Measurements from ENCODE around the gene POU2AF1.
A peak's percentile ranks its signal among the peaks of the same experiment; 100 is the strongest.

Gene POU2AF1

DNA sequence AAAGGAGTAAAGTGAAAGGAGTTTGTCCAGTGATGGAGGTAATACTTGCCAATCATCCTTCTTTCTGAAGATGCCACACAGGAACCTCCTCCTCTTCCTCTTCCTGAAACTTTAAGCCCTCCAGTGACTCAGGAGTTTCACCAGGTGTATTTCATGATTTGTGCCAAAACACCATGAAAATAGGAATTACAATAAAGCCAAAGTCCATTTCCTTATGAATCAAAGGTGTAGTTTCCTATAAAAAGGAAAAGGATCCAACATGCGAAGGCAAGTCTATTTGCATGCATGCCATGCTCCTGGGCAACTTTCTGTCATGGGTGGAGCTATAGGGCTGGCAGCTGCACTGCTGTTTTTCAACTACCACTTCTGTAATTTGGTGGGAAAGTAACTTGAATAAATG is 9.8 kb upstream of the POU2AF1 start:
- H3K4me2 ChIP-seq (ENCODE audit: low read depth, low read length, poor library complexity, severe bottlenecking), result peak overlapping the region; percentile 50
- peak overlapping the region; percentile 19 for H3K4me3 ChIP-seq (ENCODE audit: low read length, poor library complexity, severe bottlenecking)
- no peaks in the 10 kb centered on the region for H3K9me2 ChIP-seq (replicated peaks; ENCODE audit: low read depth, low read length)
- no peaks in the 10 kb centered on the region for H3K79me2 ChIP-seq (ENCODE audit: insufficient read depth, low read length)
- no peaks in the 10 kb centered on the region for H3K9me3 ChIP-seq (ENCODE audit: insufficient read depth, low read depth, low read length)
- H3K9ac ChIP-seq (ENCODE audit: low read depth, low read length, poor library complexity, severe bottlenecking), result peak overlapping the region; percentile 15
- TF ChIP-seq, protein P1, sequence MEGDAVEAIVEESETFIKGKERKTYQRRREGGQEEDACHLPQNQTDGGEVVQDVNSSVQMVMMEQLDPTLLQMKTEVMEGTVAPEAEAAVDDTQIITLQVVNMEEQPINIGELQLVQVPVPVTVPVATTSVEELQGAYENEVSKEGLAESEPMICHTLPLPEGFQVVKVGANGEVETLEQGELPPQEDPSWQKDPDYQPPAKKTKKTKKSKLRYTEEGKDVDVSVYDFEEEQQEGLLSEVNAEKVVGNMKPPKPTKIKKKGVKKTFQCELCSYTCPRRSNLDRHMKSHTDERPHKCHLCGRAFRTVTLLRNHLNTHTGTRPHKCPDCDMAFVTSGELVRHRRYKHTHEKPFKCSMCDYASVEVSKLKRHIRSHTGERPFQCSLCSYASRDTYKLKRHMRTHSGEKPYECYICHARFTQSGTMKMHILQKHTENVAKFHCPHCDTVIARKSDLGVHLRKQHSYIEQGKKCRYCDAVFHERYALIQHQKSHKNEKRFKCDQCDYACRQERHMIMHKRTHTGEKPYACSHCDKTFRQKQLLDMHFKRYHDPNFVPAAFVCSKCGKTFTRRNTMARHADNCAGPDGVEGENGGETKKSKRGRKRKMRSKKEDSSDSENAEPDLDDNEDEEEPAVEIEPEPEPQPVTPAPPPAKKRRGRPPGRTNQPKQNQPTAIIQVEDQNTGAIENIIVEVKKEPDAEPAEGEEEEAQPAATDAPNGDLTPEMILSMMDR (conservative IDR thresholded peaks at IDR 0.05; ENCODE audit: low read length), result no peak
- no peak for TF ChIP-seq EZH2phosphoT487 (IDR thresholded peaks at IDR 0.05; ENCODE audit: borderline replicate concordance)
- no peaks in the 10 kb centered on the region for H3K36me3 ChIP-seq (ENCODE audit: insufficient read depth, low read length)
- peaks cover 40% of the 10 kb centered on the region for H3K4me1 ChIP-seq (ENCODE audit: insufficient read depth, low read length, poor library complexity, severe bottlenecking)
- peak overlapping the region; percentile 88 for H2AFZ ChIP-seq (ENCODE audit: low read length)
- no peaks in the 10 kb centered on the region for H3K27me3 ChIP-seq (ENCODE audit: insufficient read depth, low read length, poor library complexity, severe bottlenecking)
- no peaks in the 10 kb centered on the region for H3F3A ChIP-seq (ENCODE audit: low read depth)
- no peaks in the 10 kb centered on the region for H4K20me1 ChIP-seq (ENCODE audit: insufficient read depth, low read length, poor library complexity, severe bottlenecking)

DNA sequence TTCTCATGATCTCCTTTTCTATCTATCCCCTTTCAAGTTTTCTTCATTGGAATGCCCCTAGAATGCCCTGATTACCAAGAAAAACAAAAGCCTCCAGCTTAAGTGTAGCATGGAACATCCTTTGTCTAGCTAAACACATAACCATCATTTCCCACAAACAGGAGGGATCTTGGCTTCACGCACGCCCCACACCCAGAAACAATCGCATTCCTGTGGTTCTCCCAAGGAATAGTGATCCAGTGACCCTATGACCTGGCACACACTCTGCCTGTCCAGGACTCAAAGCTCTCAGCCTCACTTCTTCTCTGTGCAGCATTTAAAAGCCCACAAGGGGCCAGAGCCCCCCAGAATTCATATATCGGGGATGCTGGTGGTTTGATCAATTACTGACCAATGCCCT is 9.3 kb upstream of the POU2AF1 start:
- no peaks in the 10 kb centered on the region for H3K79me2 ChIP-seq (ENCODE audit: insufficient read depth, low read length)
- no peaks in the 10 kb centered on the region for H3F3A ChIP-seq (ENCODE audit: low read depth)
- peak overlapping the region; percentile 19 for H3K4me3 ChIP-seq (ENCODE audit: low read length, poor library complexity, severe bottlenecking)
- H3K9me3 ChIP-seq (ENCODE audit: insufficient read depth, low read depth, low read length), result no peaks in the 10 kb centered on the region
- peak overlapping the region; percentile 50 for H3K4me2 ChIP-seq (ENCODE audit: low read depth, low read length, poor library complexity, severe bottlenecking)
- no peaks in the 10 kb centered on the region for H3K36me3 ChIP-seq (ENCODE audit: insufficient read depth, low read length)
- H2AFZ ChIP-seq (ENCODE audit: low read length), result peak overlapping the region; percentile 88
- H4K20me1 ChIP-seq (ENCODE audit: insufficient read depth, low read length, poor library complexity, severe bottlenecking), result no peaks in the 10 kb centered on the region
- peak overlapping the region; percentile 15 for H3K9ac ChIP-seq (ENCODE audit: low read depth, low read length, poor library complexity, severe bottlenecking)
- H3K27me3 ChIP-seq (ENCODE audit: insufficient read depth, low read length, poor library complexity, severe bottlenecking), result no peaks in the 10 kb centered on the region
- TF ChIP-seq, protein P1 (conservative IDR thresholded peaks at IDR 0.05; ENCODE audit: low read length), result no peak
- no peak for TF ChIP-seq EZH2phosphoT487 (IDR thresholded peaks at IDR 0.05; ENCODE audit: borderline replicate concordance)
- H3K9me2 ChIP-seq (replicated peaks; ENCODE audit: low read depth, low read length), result no peaks in the 10 kb centered on the region
- H3K4me1 ChIP-seq (ENCODE audit: insufficient read depth, low read length, poor library complexity, severe bottlenecking), result peaks cover 40% of the 10 kb centered on the region

DNA sequence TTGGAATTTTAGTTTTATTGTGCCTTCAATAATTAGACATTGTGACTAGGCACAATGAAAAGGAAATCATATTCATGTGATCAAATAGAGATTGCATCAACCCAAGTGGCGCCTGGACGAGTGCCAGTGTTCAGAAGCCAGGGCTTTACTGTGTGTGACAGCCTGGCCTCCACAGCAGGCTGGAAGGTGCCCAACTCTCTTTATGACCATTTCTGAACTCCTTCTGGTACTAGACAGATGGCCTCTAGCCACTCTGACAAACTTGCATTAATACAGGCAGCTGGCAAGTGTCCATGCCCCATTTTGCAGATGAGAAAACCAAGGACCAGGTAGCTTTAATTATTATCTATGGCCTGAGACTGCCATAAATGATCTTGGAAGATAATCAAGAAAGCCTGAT is 8.3 kb upstream of the POU2AF1 start:
- H3K4me1 ChIP-seq (ENCODE audit: insufficient read depth, low read length, poor library complexity, severe bottlenecking), result peaks cover 40% of the 10 kb centered on the region
- no peaks in the 10 kb centered on the region for H3K9me2 ChIP-seq (replicated peaks; ENCODE audit: low read depth, low read length)
- no peak overlapping the region for H2AFZ ChIP-seq (ENCODE audit: low read length)
- H3K36me3 ChIP-seq (ENCODE audit: insufficient read depth, low read length), result no peaks in the 10 kb centered on the region
- TF ChIP-seq EZH2phosphoT487 (IDR thresholded peaks at IDR 0.05; ENCODE audit: borderline replicate concordance), result no peak
- TF ChIP-seq, protein P1 (conservative IDR thresholded peaks at IDR 0.05; ENCODE audit: low read length), result no peak
- no peaks in the 10 kb centered on the region for H3K9me3 ChIP-seq (ENCODE audit: insufficient read depth, low read depth, low read length)
- H3K9ac ChIP-seq (ENCODE audit: low read depth, low read length, poor library complexity, severe bottlenecking), result no peak overlapping the region
- no peaks in the 10 kb centered on the region for H3K79me2 ChIP-seq (ENCODE audit: insufficient read depth, low read length)
- no peak overlapping the region for H3K4me3 ChIP-seq (ENCODE audit: low read length, poor library complexity, severe bottlenecking)
- H3K27me3 ChIP-seq (ENCODE audit: insufficient read depth, low read length, poor library complexity, severe bottlenecking), result no peaks in the 10 kb centered on the region
- no peaks in the 10 kb centered on the region for H4K20me1 ChIP-seq (ENCODE audit: insufficient read depth, low read length, poor library complexity, severe bottlenecking)
- no peak overlapping the region for H3K4me2 ChIP-seq (ENCODE audit: low read depth, low read length, poor library complexity, severe bottlenecking)
- H3F3A ChIP-seq (ENCODE audit: low read depth), result no peaks in the 10 kb centered on the region
